SH-SY5Y (cell line): ENCODE measurements around the gene TACC2.

Experiments
- GATA2 ChIP-seq: IDR thresholded peaks from 2 replicates; pipeline ENCODE4 v1.6.1; 2011; ENCODE audit warnings: mild to moderate bottlenecking, low read depth, low read length
- GATA3 ChIP-seq: IDR thresholded peaks from 2 replicates; pipeline ENCODE4 v1.6.1; 2011; ENCODE audit warnings: low read depth, mild to moderate bottlenecking, low read length, moderate library complexity

DNA sequence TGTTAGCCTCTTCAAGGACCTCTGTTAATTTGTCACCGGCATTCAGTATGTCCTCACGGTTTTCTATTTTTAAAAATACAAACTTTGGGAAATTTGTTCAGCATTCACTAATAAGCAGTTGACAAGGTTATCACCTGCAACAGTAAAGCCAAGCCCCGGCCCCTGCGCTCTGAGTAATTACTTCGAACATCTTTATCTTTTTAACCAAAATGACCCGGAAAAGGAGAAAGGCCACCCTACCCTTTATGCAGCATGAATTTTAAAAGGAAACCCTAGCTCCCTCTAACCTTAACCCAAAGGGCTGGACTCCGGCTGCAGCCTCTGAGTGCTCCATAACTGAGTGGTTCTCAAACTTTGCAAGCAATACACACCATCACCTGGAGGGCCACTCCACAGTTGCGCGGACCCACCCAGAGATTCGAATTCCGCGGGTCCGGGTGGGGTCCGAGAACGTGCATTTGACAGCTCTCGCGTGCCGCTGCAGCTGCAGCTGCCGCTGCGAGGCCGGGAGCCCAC is 14.9 kb upstream of the TACC2 start:
- no peak for TF ChIP-seq GATA3
- no peak for TF ChIP-seq GATA2
